ENCODE measurements around the gene C5. TPM values are rescaled to one million over a fixed set of nuclear protein-coding genes. Genes with fewer than 3 reads are reported as not detected.
A peak's percentile ranks its signal among the peaks of the same experiment; 100 is the strongest.

C5 gene
- total RNA-seq, 1 donor from 2014 or later, result 14.8 TPM

GRCh38 chr9:120932086-120932823 is 117.8 kb downstream of the C5 start:
- DNase-seq (ENCODE audit: low spot score), result no peak
- intact Hi-C loops (cut with DNase I), result no loop called here
- ATAC-seq, result no peak

- intact Hi-C loops (cut with DNase I), result no loop called here
- DNase-seq (ENCODE audit: low spot score) (no peak), ATAC-seq (peak; percentile 50)
Measured at GRCh38 chr9:120931231-120932085, 118.6 kb downstream of the C5 start.

- no peak for ATAC-seq
- no peak for DNase-seq (ENCODE audit: low spot score)
- intact Hi-C loops (cut with DNase I), result loop anchor here (5.0 kb wide), 1 partner anchor 52 kb away; the partner anchor contains the start of gene PHF19
Measured at GRCh38 chr9:120929229-120929791, 120.8 kb downstream of the C5 start.

- DNase-seq (ENCODE audit: low spot score), result peak; percentile 87
- intact Hi-C loops (cut with DNase I), result loop anchor here (5.0 kb wide), 1 partner anchor 51 kb away; the partner anchor contains the start of gene PHF19
- ATAC-seq, result peak; percentile 85
Measured at GRCh38 chr9:120928483-120929228, 121.4 kb downstream of the C5 start.

GRCh38 chr9:120928015-120928482 is 122.0 kb downstream of the C5 start:
- no peak for DNase-seq (ENCODE audit: low spot score)
- intact Hi-C loops (cut with DNase I), result loop anchor here (5.0 kb wide), 1 partner anchor 51 kb away; the partner anchor contains the start of gene PHF19

GRCh38 chr9:120927269-120928014 is 122.6 kb downstream of the C5 start:
- DNase-seq (ENCODE audit: low spot score) (peak; percentile 23), ATAC-seq (no peak)
- intact Hi-C loops (cut with DNase I), result loop anchor here (5.0 kb wide), 1 partner anchor 50 kb away; the partner anchor contains the start of gene PHF19

More at GRCh38 chr9:120928015-120928482, 122.0 kb downstream of the C5 start:
- peak; percentile 46 for ATAC-seq

- ATAC-seq (no peak), DNase-seq (ENCODE audit: low spot score) (peak; percentile 53)
- intact Hi-C loops (cut with DNase I), result loop anchor here (5.0 kb wide), 1 partner anchor 49 kb away; the partner anchor contains the start of gene PHF19
Measured at GRCh38 chr9:120926397-120926928, 123.6 kb downstream of the C5 start, which contains the start of gene TRAF1. Gene TRAF1, minus strand, starts transcription at chr9:120926796. Its CDS starts 721 bp downstream, at chr9:120926075.

GRCh38 chr9:120925535-120926396 is 124.3 kb downstream of the C5 start:
- intact Hi-C loops (cut with DNase I), result loop anchor here (5.0 kb wide), 1 partner anchor 48 kb away; the partner anchor contains the start of gene PHF19
- ATAC-seq (no peak), DNase-seq (ENCODE audit: low spot score) (no peak)

- intact Hi-C loops (cut with DNase I), result loop anchor here (5.0 kb wide), 1 partner anchor 48 kb away; the partner anchor contains the start of gene PHF19
- no peak for ATAC-seq
- no peak for DNase-seq (ENCODE audit: low spot score)
Measured at GRCh38 chr9:120924698-120925534, 125.2 kb downstream of the C5 start.

- ATAC-seq (no peak), DNase-seq (ENCODE audit: low spot score) (no peak)
- intact Hi-C loops (cut with DNase I), result no loop called here
Measured at GRCh38 chr9:120923620-120924328, 126.3 kb downstream of the C5 start.

GRCh38 chr9:120922404-120923195 is 127.5 kb downstream of the C5 start:
- DNase-seq (ENCODE audit: low spot score), result no peak
- intact Hi-C loops (cut with DNase I), result no loop called here
- no peak for ATAC-seq

- ATAC-seq, result no peak
- no peak for DNase-seq (ENCODE audit: low spot score)
- intact Hi-C loops (cut with DNase I), result no loop called here
Measured at GRCh38 chr9:120921661-120922181, 128.4 kb downstream of the C5 start.

- DNase-seq (ENCODE audit: low spot score), result no peak
- intact Hi-C loops (cut with DNase I), result no loop called here
Measured at GRCh38 chr9:120920806-120921178, 129.3 kb downstream of the C5 start.

More at GRCh38 chr9:120920806-120921178, 129.3 kb downstream of the C5 start:
- ATAC-seq, result no peak

Data from sciatic nerve (tissue), 2 donors.